Measurements from ENCODE around the gene ZNF672.

The ZNF672 gene

GRCh38 chr1:248894837-248895236 is 56.8 kb downstream of the ZNF672 start:
- no peak for DNase-seq

- no peak for DNase-seq
These were observed 59.7 kb downstream of the ZNF672 start for GRCh38 chr1:248897412-248898337.

All from NCI-H2171 treated with DMSO at 0.1 percent for 48 hours (cell line).